Measurements from ENCODE around the gene CNMD.

Gene CNMD

DNA sequence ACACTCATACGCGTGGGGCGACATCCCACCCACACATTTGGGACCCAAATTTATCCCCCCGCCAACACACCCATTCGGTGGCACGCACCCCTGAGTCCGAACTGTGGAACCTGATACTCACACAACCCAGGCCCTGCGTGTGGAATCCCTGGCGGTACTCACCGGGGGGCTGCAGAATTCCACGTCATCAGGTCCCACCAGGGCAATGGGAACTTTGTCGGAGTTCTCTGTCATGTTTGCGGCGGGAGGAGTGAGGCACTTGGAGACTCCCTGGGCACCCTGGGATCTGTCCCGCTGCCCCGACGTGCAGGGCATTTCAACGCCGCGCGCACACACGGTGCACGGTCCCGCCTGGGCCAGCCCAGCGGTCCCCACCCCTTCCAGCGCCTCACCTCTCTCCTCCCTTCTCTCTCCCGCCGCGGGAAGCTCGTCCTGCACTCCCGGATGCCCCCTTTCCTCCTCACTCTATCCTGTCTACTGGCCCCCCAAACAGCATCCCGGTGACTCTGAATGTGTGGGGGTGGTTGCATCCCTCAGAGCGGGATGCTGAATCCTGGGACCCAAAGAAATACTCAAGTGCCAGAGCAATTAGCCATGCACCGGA lies at the start of gene CNMD:
Gene CNMD (minus strand): TSS at position 353 of the 604 bp plus-strand sequence. CDS start 119 bp downstream, at position 234.
- DNase-seq, result no peak

GRCh38 chr13:52788011-52788410 lies 48.4 kb upstream of the CNMD start:
- no peak for DNase-seq

DNA sequence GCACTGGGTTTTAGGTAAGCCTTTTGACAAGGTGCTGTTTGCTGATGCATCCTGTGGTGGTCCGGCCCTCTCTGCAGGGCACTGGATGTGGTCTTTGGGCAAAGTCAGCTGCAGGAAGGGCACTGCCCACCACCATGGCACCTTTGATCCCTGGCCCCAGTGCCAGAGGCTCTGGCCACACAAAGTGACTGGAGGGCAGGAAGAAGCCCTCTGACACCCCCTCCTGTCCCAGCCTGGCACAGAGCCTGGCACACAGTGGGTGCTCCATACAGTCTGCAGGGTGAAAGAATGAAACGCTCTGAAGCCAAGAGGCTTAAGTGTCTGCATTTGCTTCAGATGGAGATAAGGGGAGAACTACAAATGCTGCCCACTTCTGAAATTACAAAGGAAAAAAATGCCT lies 47.6 kb upstream of the CNMD start:
- no peak for DNase-seq

- no peak for DNase-seq
These were observed 47.1 kb upstream of the CNMD start for GRCh38 chr13:52786766-52787165.

- DNase-seq, result no peak
These were observed 46.1 kb upstream of the CNMD start for GRCh38 chr13:52785739-52786138.

GRCh38 chr13:52784591-52785340 lies 45.1 kb upstream of the CNMD start:
- no peak for DNase-seq

DNA sequence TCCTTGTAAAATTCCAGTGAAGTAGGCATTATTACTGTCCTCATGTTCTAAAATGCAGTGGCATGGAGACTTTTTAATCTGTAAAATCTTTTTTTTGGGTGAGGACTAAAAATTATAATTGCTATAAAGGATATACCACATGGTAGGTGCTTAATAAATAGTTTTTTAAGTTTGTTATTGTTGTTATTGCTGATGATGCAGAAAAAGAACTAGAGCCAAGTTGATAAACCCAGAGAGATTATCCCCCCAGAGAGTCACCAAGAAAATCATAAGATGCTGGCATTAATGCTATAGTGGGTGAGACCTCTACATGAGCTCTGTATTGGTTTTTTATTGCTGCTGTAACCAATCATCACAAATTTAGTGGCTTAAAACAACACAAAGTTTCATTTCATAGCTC lies 44.3 kb upstream of the CNMD start:
- no peak for DNase-seq

- no peak for DNase-seq
These were observed 43.1 kb upstream of the CNMD start for GRCh38 chr13:52782471-52783448.

DNA sequence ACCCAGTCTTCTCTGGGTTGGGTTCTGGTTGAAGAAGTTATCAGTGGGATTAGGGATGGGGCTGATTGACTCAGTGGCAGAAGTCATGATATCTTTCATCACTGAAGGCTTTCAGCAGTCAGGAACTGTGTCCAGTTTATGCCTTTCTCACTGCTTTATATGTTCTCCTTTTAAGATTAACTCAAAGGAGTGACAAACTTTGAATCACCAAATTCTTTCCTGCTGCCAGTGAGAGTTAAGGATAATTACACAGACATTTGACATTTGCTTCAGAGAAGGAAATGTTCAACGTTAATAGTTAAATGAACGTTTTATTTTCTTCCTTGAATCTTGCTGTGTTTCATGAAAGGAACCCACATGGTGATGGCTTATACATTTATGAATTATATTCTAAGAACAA lies 41.0 kb upstream of the CNMD start:
- no peak for DNase-seq

GRCh38 chr13:52780092-52780491 lies 40.5 kb upstream of the CNMD start:
- DNase-seq, result no peak

DNA sequence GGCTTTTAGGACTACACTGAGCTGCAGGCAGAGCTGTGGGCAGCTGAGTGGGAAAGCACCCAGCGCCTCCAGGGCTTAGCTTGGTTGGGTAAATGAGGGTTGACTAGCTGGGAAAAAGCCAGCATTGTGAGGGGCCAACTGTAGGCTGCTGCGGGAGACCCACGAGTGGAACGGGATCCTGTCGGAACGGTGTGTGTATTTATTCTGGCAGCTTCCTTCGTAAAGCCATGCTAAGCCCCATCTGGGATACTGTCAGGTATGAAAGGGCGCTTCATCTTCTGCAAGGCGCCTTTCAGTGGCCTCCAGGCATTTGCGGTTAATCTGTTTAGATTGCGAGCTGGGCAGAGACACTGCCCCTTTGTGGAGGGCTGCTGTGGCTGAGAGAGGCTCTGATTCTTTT lies 39.5 kb upstream of the CNMD start:
- DNase-seq, result no peak

- no peak for DNase-seq
These were observed 37.1 kb upstream of the CNMD start for GRCh38 chr13:52776726-52777125.

- DNase-seq, result no peak
These were observed 35.9 kb upstream of the CNMD start for GRCh38 chr13:52775511-52775910.

- DNase-seq, result no peak
These were observed 28.4 kb upstream of the CNMD start for GRCh38 chr13:52767949-52768516.

DNA sequence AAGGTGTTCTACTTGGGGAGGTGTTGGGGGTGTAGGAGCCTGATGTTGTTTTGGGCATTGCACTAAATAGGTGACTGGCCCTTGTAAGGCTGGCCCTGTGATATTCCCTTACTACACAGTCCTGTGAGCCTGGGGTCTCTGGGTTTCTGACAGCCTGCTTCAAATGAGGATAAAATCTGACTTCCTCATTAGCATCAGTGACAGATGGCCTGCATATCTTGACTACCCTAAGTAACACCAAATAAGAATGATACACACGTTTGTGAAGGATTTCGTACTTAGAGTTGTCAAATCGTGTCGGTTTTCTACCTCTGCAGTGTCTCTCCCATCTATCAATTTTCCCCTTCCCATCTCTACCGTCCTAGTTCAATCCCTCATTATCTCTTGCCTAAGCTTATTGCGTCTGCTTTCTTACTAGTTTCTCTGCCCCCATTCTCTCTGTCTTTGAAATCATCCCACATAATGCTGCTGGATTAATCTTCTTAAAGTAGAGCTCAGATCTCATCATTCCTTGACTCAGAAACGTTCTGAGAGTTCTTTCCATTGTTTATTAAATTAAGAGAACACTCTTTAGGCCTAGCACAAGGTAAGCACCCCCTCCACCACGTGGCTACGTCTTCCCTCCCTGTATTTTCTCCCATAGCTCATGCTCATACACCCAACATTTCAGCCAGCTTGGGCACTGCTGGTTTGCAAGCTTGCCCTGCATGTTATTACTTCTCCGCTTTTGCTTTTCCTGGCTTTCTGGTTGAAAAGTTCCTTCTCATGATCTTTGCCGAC lies 26.2 kb upstream of the CNMD start:
- DNase-seq, result no peak

GRCh38 chr13:52760077-52760476 lies 20.5 kb upstream of the CNMD start:
- no peak for DNase-seq

DNA sequence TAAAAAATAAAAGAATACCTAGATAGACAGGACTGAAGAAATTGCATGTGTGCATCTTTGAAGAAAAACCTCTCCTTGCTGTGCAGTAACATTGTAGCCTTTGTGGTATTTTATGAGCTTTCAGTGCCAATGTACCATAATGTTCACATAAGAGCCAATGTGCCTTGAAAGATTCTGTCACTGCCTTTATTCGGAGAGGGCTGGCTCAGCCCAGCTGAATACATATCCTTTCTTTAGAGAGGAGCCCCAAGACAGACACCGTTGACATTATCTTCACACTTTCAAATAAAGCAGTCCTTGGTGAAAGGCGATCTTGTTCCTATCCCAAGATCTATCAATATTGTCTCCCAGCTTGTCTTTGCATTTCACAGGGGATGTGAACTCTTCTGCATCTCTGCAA lies 18.5 kb upstream of the CNMD start:
- no peak for DNase-seq

GRCh38 chr13:52751196-52751595 lies 11.6 kb upstream of the CNMD start:
- no peak for DNase-seq

GRCh38 chr13:52750713-52751112 lies 11.1 kb upstream of the CNMD start:
- DNase-seq, result no peak

DNA sequence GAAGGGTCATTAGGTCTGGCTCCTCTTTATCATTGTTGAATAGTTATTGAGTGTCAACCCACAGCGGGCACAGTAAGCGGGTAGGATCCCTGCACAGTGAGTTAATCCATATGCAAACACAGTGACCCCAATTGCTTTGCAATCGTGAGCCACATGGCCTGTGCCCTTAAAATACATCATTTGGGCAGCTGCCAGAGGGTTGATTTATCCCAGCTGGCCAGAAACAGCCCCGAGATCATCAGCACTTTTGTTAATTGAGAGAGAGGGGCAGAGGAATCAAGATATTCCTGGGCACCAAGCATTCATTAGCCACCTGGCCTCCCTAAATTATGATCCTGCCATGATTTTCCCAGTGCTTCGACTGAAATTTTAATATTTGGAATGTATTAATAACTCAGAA lies 9.8 kb upstream of the CNMD start:
- no peak for DNase-seq

- DNase-seq, result no peak
These were observed 6.5 kb upstream of the CNMD start for GRCh38 chr13:52746141-52746540.

DNA sequence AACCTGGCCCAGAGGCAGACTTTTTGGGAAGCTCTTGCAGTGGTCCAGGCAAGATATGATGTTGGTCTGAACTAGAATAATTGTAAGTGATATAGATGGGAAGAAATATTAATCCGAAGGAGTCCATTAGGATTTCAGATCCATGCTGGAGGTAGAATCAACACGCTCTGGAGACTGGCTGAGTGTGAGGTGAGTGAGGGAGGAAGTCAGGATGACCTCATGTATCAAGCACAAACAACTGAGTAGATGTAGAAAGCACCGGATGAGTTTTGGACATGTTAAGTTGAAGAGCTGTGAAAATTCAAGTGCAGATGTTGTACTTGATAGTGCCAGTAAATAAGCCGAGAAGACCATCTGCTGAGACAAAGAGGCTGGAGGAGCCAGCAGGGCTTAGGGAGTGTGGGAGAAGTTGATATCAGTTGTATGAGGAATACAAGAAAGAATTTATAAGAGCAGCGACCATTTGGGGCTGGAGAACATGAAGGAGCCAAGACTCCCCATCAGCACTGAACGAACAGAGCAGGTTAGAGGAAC lies 5.3 kb upstream of the CNMD start:
- DNase-seq, result no peak
